Naive thymus-derived CD4-positive, alpha-beta T cell (primary cell): ENCODE results near the gene PLA2G2E. TPM values are rescaled to one million over a fixed set of nuclear protein-coding genes. Genes with fewer than 3 reads are reported as not detected.
A peak's percentile ranks its signal among the peaks of the same experiment; 100 is the strongest.

Source experiments
- ATAC-seq: fragments of 150-1000 bp; cut with Tn5 transposase; 2 replicates; pipeline ENCODE4 v1.10.0; 2021; ENCODE audit warnings: mild to moderate bottlenecking, moderate library complexity
- CTCF ChIA-PET: fragments of 350-600 bp; sonication (Branson Sonifier 250); formaldehyde crosslinking; loops from one replicate; lab custom pipeline; 2021; ENCODE audit warnings: antibody characterized with exemption; lab: Charles Lee
- POLR2A ChIA-PET: fragments of 350-600 bp; sonication (Branson Sonifier 250); formaldehyde crosslinking; loops from one replicate; lab custom pipeline; 2021; ENCODE audit warnings: antibody characterized with exemption, inconsistent platforms; lab: Charles Lee
- DNase-seq, 9 donors: peaks; one replicate each; pipeline versions ENCODE4 v3.0.0 to v3.0.0-alpha.2; 2020 to 2022; ENCODE audit warnings: mixed read lengths in 1 of 9
- H3K27ac ChIP-seq: one replicate; pipeline ENCODE4 v1.7.0; 2013; ENCODE audit warnings: mild to moderate bottlenecking, low read depth, low read length, moderate library complexity
- H3K27me3 ChIP-seq, 2 donors: one replicate each; pipeline ENCODE4 v1.7.0; 2013; ENCODE audit warnings: low read length in 2 of 2, mild to moderate bottlenecking in 2 of 2, moderate library complexity in 2 of 2; ENCODE audit not compliant: control insufficient read depth in 2 of 2, insufficient read depth in 2 of 2
- H3K36me3 ChIP-seq, 3 experiments: 1 replicate in 2 of 3; 2 replicates in 1 of 3; pipeline ENCODE4 v1.7.0; 2013; ENCODE audit warnings: low read length in 3 of 3, mild to moderate bottlenecking in 3 of 3, moderate library complexity in 1 of 3; ENCODE audit not compliant: insufficient read depth in 3 of 3, control insufficient read depth in 2 of 3
- H3K4me1 ChIP-seq, 2 donors: one replicate each; pipeline ENCODE4 v1.7.0; 2013; ENCODE audit warnings: low read length in 2 of 2, mild to moderate bottlenecking in 2 of 2, moderate library complexity in 1 of 2; ENCODE audit not compliant: control insufficient read depth in 2 of 2, insufficient read depth in 2 of 2
- H3K4me3 ChIP-seq: 2 replicates; pipeline ENCODE4 v1.7.0; 2013; ENCODE audit warnings: mild to moderate bottlenecking, low read length
- H3K9me3 ChIP-seq, 3 experiments: 1 replicate in 2 of 3; 2 replicates in 1 of 3; pipeline ENCODE4 v1.7.0; 2013; ENCODE audit warnings: low read length in 3 of 3; ENCODE audit not compliant: control insufficient read depth in 2 of 3
- H3K27ac Mint-ChIP-seq, 9 donors: one replicate each; pipeline ENCODE4 v1.8.0; 2020 to 2022; ENCODE audit warnings: mixed read lengths in 9 of 9, mild to moderate bottlenecking in 8 of 9, moderate library complexity in 5 of 9, inconsistent platforms in 2 of 9
- H3K27me3 Mint-ChIP-seq, 5 donors: one replicate each; pipeline ENCODE4 v1.8.0; 2021 to 2022; ENCODE audit warnings: mixed read lengths in 5 of 5, mild to moderate bottlenecking in 1 of 5
- H3K36me3 Mint-ChIP-seq, 5 donors: one replicate each; pipeline ENCODE4 v1.8.0; 2020 to 2022; ENCODE audit warnings: mixed read lengths in 5 of 5, mild to moderate bottlenecking in 3 of 5, inconsistent platforms in 1 of 5
- H3K4me1 Mint-ChIP-seq, 7 donors: one replicate each; pipeline ENCODE4 v1.8.0; 2020 to 2022; ENCODE audit warnings: mixed read lengths in 7 of 7, mild to moderate bottlenecking in 3 of 7, inconsistent platforms in 1 of 7
- H3K4me3 Mint-ChIP-seq, 10 donors: one replicate each; pipeline ENCODE4 v1.8.0; 2020 to 2022; ENCODE audit warnings: mild to moderate bottlenecking in 10 of 10, mixed read lengths in 10 of 10, moderate library complexity in 6 of 10, inconsistent platforms in 2 of 10
- H3K9me3 Mint-ChIP-seq, 11 donors: one replicate each; pipeline ENCODE4 v1.8.0; 2020 to 2022; ENCODE audit warnings: mixed read lengths in 11 of 11, mild to moderate bottlenecking in 4 of 11, inconsistent platforms in 1 of 11, moderate library complexity in 1 of 11
- intact Hi-C, 2 donors: fragments of 100-400 bp; cut with micrococcal nuclease; formaldehyde crosslinking; loops; one replicate each; pipeline ENCODE4 v1.15.1; 2023
- polyA plus RNA-seq, 2 donors: library from polyadenylated mRNA; unstranded; fragments of 300-500 nt; fragmentation: Illumina TruSeq; gene quantifications; one replicate each; pipeline ENCODE4 v1.2.3, GENCODE V29; 2021
- total RNA-seq, 6 experiments: library from RNA in 5 of 6; stranded (reverse) in 5 of 6; gene quantifications; 1 replicate in 5 of 6; 2 replicates in 1 of 6; pipeline ENCODE4 v1.2.3 and lab custom pipeline; 2021 to 2026

Gene PLA2G2E
- total and polyA plus RNA-seq, 7 experiments from 2014 or later, result not detected

- DNase-seq, result no peak
- Mint-ChIP-seq H3K36me3 (no peaks in the 10 kb centered on the region), H3K27ac (no peak overlapping the region), H3K4me3 (no peak overlapping the region), H3K27me3 (peaks cover 0 to 18% (median 12%) of the 10 kb centered on the region in 5 donors), H3K9me3 (no peaks in the 10 kb centered on the region), H3K4me1 (no peaks in the 10 kb centered on the region)
- no peaks in the 10 kb centered on the region for H3K36me3 ChIP-seq
- H3K4me1 ChIP-seq, result no peaks in the 10 kb centered on the region
- H3K27ac ChIP-seq, result no peak overlapping the region
- H3K27me3 ChIP-seq, result no peaks in the 10 kb centered on the region
- ChIA-PET CTCF (no interaction called here), POLR2A (no interaction called here)
- H3K9me3 ChIP-seq, result no peaks in the 10 kb centered on the region
- no peak for ATAC-seq
- H3K4me3 ChIP-seq, result no peak overlapping the region
- intact Hi-C loops, result no loop called here
Measured at GRCh38 chr1:19945914-19946313, 22.5 kb upstream of the PLA2G2E start.

GRCh38 chr1:19942657-19943056, 19.2 kb upstream of the PLA2G2E start:
- H3K27ac ChIP-seq, result no peak overlapping the region
- Mint-ChIP-seq H3K36me3 (no peaks in the 10 kb centered on the region), H3K9me3 (peaks cover 0 to 2% (median 0%) of the 10 kb centered on the region in 11 donors), H3K27ac (peak overlapping the region in 1 of 9 donors; percentile 11), H3K4me3 (no peak overlapping the region), H3K4me1 (peaks cover 0 to 1% (median 0%) of the 10 kb centered on the region in 7 donors), H3K27me3 (peaks cover 0 to 14% (median 0%) of the 10 kb centered on the region in 5 donors)
- intact Hi-C loops, result no loop called here
- CTCF ChIA-PET, result no interaction called here
- no peaks in the 10 kb centered on the region for H3K4me1 ChIP-seq
- no peaks in the 10 kb centered on the region for H3K36me3 ChIP-seq
- H3K9me3 ChIP-seq, result no peaks in the 10 kb centered on the region
- H3K4me3 ChIP-seq, result no peak overlapping the region
- ATAC-seq (no peak), DNase-seq (no peak)
- POLR2A ChIA-PET, result no interaction called here
- no peaks in the 10 kb centered on the region for H3K27me3 ChIP-seq

- H3K27me3 Mint-ChIP-seq, result peaks cover 0 to 14% (median 0%) of the 10 kb centered on the region in 5 donors
Measured at GRCh38 chr1:19942088-19942487, 18.7 kb upstream of the PLA2G2E start.

GRCh38 chr1:19941206-19941568, 17.8 kb upstream of the PLA2G2E start:
- Mint-ChIP-seq H3K9me3 (peaks cover 0 to 2% (median 0%) of the 10 kb centered on the region in 11 donors), H3K27me3 (peaks cover 0 to 7% (median 0%) of the 10 kb centered on the region in 5 donors)
- CTCF ChIA-PET, result interaction anchor here (0.6 kb wide), 1 partner anchor 40 kb away, joined by 3 read pairs; no protein-coding TSS in a partner anchor

More at GRCh38 chr1:19942088-19942487, 18.7 kb upstream of the PLA2G2E start:
- no peaks in the 10 kb centered on the region for H3K36me3 Mint-ChIP-seq
- Histone ChIP-seq H3K27ac (no peak overlapping the region), H3K27me3 (no peaks in the 10 kb centered on the region), H3K4me3 (no peak overlapping the region), H3K9me3 (no peaks in the 10 kb centered on the region), H3K36me3 (no peaks in the 10 kb centered on the region), H3K4me1 (no peaks in the 10 kb centered on the region)
- intact Hi-C loops, result no loop called here
- ChIA-PET POLR2A (no interaction called here), CTCF (no interaction called here)
- DNase-seq (no peak), ATAC-seq (no peak)
- H3K27ac Mint-ChIP-seq, result no peak overlapping the region
- H3K4me1 Mint-ChIP-seq, result peaks cover 0 to 1% (median 0%) of the 10 kb centered on the region in 7 donors
- no peak overlapping the region for H3K4me3 Mint-ChIP-seq
- peaks cover 0 to 2% (median 0%) of the 10 kb centered on the region in 11 donors for H3K9me3 Mint-ChIP-seq

GRCh38 chr1:19940486-19941205, 17.2 kb upstream of the PLA2G2E start:
- DNase-seq (no peak), ATAC-seq (no peak)
- no peak overlapping the region for H3K4me3 ChIP-seq
- H3K36me3 ChIP-seq, result no peaks in the 10 kb centered on the region
- no peak overlapping the region for H3K27ac ChIP-seq
- H3K4me3 Mint-ChIP-seq, result no peak overlapping the region
- no peaks in the 10 kb centered on the region for H3K9me3 ChIP-seq
- H3K4me1 ChIP-seq, result no peaks in the 10 kb centered on the region
- intact Hi-C loops, result no loop called here
- H3K27ac Mint-ChIP-seq, result no peak overlapping the region
- ChIA-PET CTCF (no interaction called here), POLR2A (no interaction called here)
- no peaks in the 10 kb centered on the region for H3K27me3 ChIP-seq
- peaks cover 0 to 1% (median 0%) of the 10 kb centered on the region in 7 donors for H3K4me1 Mint-ChIP-seq
- H3K27me3 Mint-ChIP-seq, result peaks cover 0 to 7% (median 0%) of the 10 kb centered on the region in 5 donors
- H3K9me3 Mint-ChIP-seq, result peaks cover 0 to 2% (median 0%) of the 10 kb centered on the region in 11 donors
- H3K36me3 Mint-ChIP-seq, result no peaks in the 10 kb centered on the region

More at GRCh38 chr1:19941206-19941568, 17.8 kb upstream of the PLA2G2E start:
- peaks cover 0 to 1% (median 0%) of the 10 kb centered on the region in 7 donors for H3K4me1 Mint-ChIP-seq
- Histone ChIP-seq H3K27ac (no peak overlapping the region), H3K9me3 (no peaks in the 10 kb centered on the region), H3K4me1 (no peaks in the 10 kb centered on the region), H3K36me3 (no peaks in the 10 kb centered on the region), H3K4me3 (no peak overlapping the region), H3K27me3 (no peaks in the 10 kb centered on the region)
- H3K27ac Mint-ChIP-seq, result no peak overlapping the region
- POLR2A ChIA-PET, result no interaction called here
- DNase-seq (no peak), ATAC-seq (no peak)
- no peaks in the 10 kb centered on the region for H3K36me3 Mint-ChIP-seq
- intact Hi-C loops, result no loop called here
- no peak overlapping the region for H3K4me3 Mint-ChIP-seq

GRCh38 chr1:19938472-19938871, 15.1 kb upstream of the PLA2G2E start:
- ChIA-PET POLR2A (no interaction called here), CTCF (no interaction called here)
- peaks cover 0 to 3% (median 0%) of the 10 kb centered on the region in 11 donors for H3K9me3 Mint-ChIP-seq
- no peak overlapping the region for H3K27ac Mint-ChIP-seq
- H3K36me3 ChIP-seq, result no peaks in the 10 kb centered on the region
- H3K27me3 Mint-ChIP-seq, result peaks cover 0 to 4% (median 0%) of the 10 kb centered on the region in 5 donors
- no peaks in the 10 kb centered on the region for H3K36me3 Mint-ChIP-seq
- ATAC-seq (no peak), DNase-seq (no peak)
- intact Hi-C loops, result no loop called here
- no peak overlapping the region for H3K27ac ChIP-seq
- H3K4me3 ChIP-seq, result no peak overlapping the region
- H3K9me3 ChIP-seq, result peaks cover 0 to 3% (median 0%) of the 10 kb centered on the region in 3 experiments
- H3K27me3 ChIP-seq, result no peaks in the 10 kb centered on the region
- H3K4me1 ChIP-seq, result no peaks in the 10 kb centered on the region
- peaks cover 0 to 1% (median 0%) of the 10 kb centered on the region in 7 donors for H3K4me1 Mint-ChIP-seq
- H3K4me3 Mint-ChIP-seq, result no peak overlapping the region
